Measurements from ENCODE around the gene BACH2.

GRCh38 chr6:90319044-90319443, 22.4 kb upstream of the BACH2 start:
- TF ChIP-seq EZH2phosphoT487 (IDR thresholded peaks at IDR 0.05; ENCODE audit: insufficient read depth, low read depth) (no peak), EZH2 (IDR thresholded peaks at IDR 0.05; ENCODE audit: insufficient read depth, poor library complexity, severe bottlenecking) (no peak)

Data from GM23248 (cell line).